Nephron (organoid): ENCODE results near the gene GPX5.
"Not testable (repeated sequence)": the region's sequence is repeated elsewhere in the genome, so short reads cannot be mapped to it uniquely, and the experiment has no call there.

Experiments used
- H3K27ac Mint-ChIP-seq, 3 experiments: 2 replicates each; pipeline ENCODE4 v1.8.0; 2020; ENCODE audit warnings: mixed read lengths in 3 of 3, mild to moderate bottlenecking in 2 of 3, moderate library complexity in 1 of 3
- H3K27me3 Mint-ChIP-seq: 2 replicates; pipeline ENCODE4 v1.8.0; 2021; ENCODE audit warnings: low read depth, mild to moderate bottlenecking, moderate library complexity, mixed read lengths
- H3K36me3 Mint-ChIP-seq: 2 replicates; pipeline ENCODE4 v1.8.0; 2020; ENCODE audit warnings: low read depth, mixed read lengths
- H3K4me1 Mint-ChIP-seq: 2 replicates; pipeline ENCODE4 v1.8.0; 2020; ENCODE audit warnings: mixed read lengths
- H3K4me3 Mint-ChIP-seq, 3 experiments: 2 replicates each; pipeline ENCODE4 v1.8.0; 2020; ENCODE audit warnings: mild to moderate bottlenecking in 3 of 3, mixed read lengths in 3 of 3, moderate library complexity in 2 of 3
- H3K9me3 Mint-ChIP-seq: 2 replicates; pipeline ENCODE4 v1.8.0; 2020; ENCODE audit warnings: mixed read lengths
- TF ChIP-seq, protein P1 (sequence below), 3 experiments: fragments of 200-600 bp; sonication (generic); IDR thresholded peaks; one replicate each; pipeline ENCODE4 v1.5.0; 2021; ENCODE audit warnings: antibody characterized with exemption in 3 of 3; ENCODE audit not compliant: unreplicated experiment in 3 of 3

GPX5 gene

DNA sequence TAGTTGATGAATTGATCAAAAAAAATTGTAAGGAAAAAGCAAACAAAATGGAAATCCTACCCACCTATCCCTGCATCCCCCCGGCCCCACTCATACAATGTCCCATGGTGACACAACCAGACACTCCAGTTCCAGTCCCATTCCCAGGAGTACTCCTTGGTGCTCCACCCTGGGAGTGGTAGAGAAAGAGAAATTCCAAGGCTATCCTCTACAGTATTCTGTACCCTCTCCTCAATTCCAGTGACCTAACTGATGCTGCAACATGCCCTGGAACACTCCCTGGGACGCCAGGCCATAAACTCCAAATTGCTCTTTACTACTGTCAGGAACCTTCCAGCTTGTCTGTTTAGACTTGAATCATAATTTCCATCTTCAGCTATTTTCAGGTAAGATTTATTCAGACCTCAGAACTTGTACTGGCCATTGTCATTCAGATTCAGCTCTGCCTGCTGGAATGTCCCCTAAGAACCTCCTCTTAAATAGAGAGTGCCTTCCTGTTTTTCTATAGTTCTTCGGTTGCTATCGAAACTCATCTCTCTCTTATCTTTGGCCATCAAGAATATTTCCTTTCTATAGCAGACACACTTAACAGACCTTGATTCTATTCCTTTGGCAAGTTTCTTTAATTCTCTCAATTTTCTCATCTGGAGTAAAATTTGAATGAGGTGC lies 18.7 kb upstream of the GPX5 start:
- Mint-ChIP-seq H3K4me1 (no peaks in the 10 kb centered on the region), H3K27ac (no peak overlapping the region), H3K27me3 (peaks cover 8% of the 10 kb centered on the region), H3K4me3 (no peak overlapping the region), H3K36me3 (no peaks in the 10 kb centered on the region), H3K9me3 (no peaks in the 10 kb centered on the region)
- TF ChIP-seq, protein P1, sequence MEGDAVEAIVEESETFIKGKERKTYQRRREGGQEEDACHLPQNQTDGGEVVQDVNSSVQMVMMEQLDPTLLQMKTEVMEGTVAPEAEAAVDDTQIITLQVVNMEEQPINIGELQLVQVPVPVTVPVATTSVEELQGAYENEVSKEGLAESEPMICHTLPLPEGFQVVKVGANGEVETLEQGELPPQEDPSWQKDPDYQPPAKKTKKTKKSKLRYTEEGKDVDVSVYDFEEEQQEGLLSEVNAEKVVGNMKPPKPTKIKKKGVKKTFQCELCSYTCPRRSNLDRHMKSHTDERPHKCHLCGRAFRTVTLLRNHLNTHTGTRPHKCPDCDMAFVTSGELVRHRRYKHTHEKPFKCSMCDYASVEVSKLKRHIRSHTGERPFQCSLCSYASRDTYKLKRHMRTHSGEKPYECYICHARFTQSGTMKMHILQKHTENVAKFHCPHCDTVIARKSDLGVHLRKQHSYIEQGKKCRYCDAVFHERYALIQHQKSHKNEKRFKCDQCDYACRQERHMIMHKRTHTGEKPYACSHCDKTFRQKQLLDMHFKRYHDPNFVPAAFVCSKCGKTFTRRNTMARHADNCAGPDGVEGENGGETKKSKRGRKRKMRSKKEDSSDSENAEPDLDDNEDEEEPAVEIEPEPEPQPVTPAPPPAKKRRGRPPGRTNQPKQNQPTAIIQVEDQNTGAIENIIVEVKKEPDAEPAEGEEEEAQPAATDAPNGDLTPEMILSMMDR (IDR thresholded peaks at IDR 0.05; ENCODE audit: unreplicated experiment in 3 of 3) = no peak

DNA sequence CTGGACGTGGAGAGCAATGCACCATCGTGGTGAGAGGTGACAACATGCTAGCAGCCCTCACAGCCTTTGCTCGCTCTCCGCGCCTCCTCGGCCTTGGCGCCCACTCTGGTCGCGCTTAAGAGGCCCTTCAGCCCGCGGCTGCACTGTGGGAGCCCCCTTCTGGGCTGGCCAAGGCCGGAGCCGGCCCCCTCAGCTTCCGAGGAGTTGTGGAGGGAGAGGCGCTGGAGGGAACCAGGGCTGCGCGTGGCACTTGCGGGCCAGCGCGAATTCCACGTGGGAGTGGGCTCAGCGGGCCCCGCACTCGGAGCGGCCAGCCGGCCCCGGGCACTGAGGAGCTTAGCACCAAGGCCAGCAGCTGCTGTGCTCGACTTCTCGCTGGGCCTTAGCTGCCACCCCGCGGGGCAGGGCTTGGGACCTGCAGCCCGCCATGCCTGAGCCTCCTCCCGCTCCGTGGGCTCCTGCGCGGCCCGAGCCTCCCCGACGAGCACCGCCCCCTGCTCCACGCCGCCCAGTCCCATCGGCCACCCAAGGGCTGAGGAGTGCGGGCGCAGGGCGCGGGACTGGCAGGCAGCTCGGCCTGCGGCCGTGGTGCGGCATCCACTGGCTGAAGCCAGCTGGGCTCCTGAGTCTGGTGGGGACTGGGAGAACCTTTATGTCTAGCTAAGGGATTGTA lies 13.9 kb upstream of the GPX5 start:
- H3K4me3 Mint-ChIP-seq = no peak overlapping the region
- no peak overlapping the region for H3K27ac Mint-ChIP-seq
- H3K36me3 Mint-ChIP-seq = no peaks in the 10 kb centered on the region

DNA sequence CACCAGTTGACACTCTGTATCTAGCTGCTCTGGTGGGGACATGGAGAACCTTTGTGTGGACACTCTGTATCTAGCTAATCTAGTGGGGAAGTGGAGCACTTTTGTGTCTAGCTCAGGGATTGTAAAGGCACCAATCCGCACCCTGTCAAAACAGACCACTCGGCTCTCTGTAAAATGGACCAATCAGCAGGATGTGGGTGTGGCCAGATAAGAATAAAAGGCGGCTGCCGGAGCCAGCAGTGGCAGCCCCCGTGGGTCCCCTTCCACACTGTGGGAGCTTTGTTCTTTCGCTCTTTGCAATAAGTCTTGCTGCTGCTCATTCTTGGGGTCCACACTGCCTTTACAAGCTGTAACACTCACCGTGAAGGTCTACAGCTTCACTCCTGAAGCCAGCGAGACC lies 13.3 kb upstream of the GPX5 start:
- H3K4me3 Mint-ChIP-seq, H3K4me1 Mint-ChIP-seq, H3K36me3 Mint-ChIP-seq, H3K27ac Mint-ChIP-seq, H3K9me3 Mint-ChIP-seq, H3K27me3 Mint-ChIP-seq: not testable (repeated sequence)

More for the DNA sequence above, 13.9 kb upstream of the GPX5 start:
- no peaks in the 10 kb centered on the region for H3K4me1 Mint-ChIP-seq
- H3K9me3 Mint-ChIP-seq = no peaks in the 10 kb centered on the region
- TF ChIP-seq, protein P1 (IDR thresholded peaks at IDR 0.05; ENCODE audit: unreplicated experiment in 3 of 3) = no peak
- H3K27me3 Mint-ChIP-seq = peaks cover 9% of the 10 kb centered on the region

DNA sequence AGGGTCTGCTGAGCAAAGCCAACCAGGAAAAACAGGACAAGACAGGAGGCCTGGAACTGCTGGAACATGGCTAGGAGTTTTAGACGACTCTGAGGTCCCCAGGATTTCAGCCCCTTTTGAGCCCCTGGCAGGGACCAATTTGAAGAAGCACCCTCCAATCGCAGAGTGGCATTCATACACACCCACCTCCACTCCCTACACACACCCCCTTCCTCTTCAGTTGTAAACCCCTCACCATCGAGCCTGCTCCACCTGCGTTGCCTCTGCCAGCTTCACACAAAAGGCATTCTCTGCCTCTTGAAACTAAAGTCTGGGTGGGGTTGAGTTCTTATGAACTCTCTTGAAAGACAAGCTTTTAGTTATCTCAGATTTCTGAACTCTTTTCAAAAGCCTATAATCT lies 10.0 kb upstream of the GPX5 start, which contains the start of gene GPX6:
GPX6 (minus strand) TSS at position 118 of the 400 bp plus-strand sequence; CDS start at position 68, 50 bp downstream.
- H3K36me3 Mint-ChIP-seq = no peaks in the 10 kb centered on the region
- no peaks in the 10 kb centered on the region for H3K9me3 Mint-ChIP-seq
- no peaks in the 10 kb centered on the region for H3K4me1 Mint-ChIP-seq
- peaks cover 19% of the 10 kb centered on the region for H3K27me3 Mint-ChIP-seq
- TF ChIP-seq, protein P1 (IDR thresholded peaks at IDR 0.05; ENCODE audit: unreplicated experiment in 3 of 3) = no peak
- no peak within 1 kb of the TSS for H3K4me3 Mint-ChIP-seq
- no peak within 1 kb of the TSS for H3K27ac Mint-ChIP-seq

DNA sequence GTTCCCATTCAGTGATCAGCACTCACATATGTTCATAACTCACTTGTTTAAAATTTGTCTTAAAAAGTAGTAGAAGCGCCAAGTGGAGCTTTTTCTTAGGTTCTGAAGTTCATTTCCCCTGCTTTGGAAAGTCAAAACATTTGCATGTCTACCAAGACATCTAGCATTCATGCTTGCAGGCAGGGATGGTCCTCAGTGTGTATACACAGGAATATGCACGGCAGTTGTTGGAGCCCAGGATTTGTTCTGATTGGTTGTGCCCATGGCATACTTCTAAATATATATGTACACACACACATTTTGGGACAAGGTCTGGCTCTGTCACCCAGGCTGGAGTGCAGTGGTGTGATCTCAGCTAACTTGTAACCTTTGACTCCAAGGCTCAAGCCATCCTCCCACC lies 7.7 kb upstream of the GPX5 start:
- TF ChIP-seq, protein P1 (IDR thresholded peaks at IDR 0.05; ENCODE audit: unreplicated experiment in 3 of 3) = no peak
- no peaks in the 10 kb centered on the region for H3K36me3 Mint-ChIP-seq
- no peak overlapping the region for H3K27ac Mint-ChIP-seq
- H3K27me3 Mint-ChIP-seq = peaks cover 33% of the 10 kb centered on the region
- peaks cover 8% of the 10 kb centered on the region for H3K4me1 Mint-ChIP-seq
- H3K9me3 Mint-ChIP-seq = no peaks in the 10 kb centered on the region
- H3K4me3 Mint-ChIP-seq = no peak overlapping the region

DNA sequence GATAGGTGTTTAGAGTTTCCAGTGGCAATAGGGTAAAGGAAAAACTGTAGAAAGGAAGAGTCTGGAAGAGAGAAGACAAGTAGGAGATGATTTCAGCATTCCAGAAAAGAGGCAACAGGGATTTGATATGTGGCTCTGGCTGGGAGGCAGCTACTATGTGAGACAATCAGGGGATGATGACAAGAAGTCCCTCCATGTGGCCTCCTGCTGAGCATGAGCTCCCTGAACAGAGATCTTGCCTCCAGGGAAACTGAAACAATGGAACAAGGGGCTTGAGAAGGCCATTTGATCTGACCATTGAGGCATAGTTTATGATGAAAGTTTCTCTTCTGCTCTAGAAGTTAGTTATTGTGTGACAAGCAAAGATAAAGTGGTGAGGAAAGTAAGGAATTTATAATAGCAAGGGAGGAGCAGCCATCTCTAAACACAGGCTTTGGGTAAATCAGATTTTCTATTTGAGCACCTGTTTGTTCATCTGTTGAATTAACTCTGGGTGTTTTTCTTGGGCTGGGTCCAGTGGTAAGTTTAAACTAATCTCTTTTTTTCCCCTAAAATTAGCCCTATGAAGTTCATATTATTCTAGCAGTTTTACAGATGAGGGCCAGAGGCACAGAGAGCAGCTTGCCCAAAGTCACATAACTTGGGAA lies 3.0 kb upstream of the GPX5 start:
- Mint-ChIP-seq H3K27ac (peak overlapping the region in 1 of 3 experiments; percentile 3), H3K27me3 (peaks cover 28% of the 10 kb centered on the region), H3K36me3 (no peaks in the 10 kb centered on the region), H3K4me1 (peaks cover 14% of the 10 kb centered on the region), H3K4me3 (no peak overlapping the region), H3K9me3 (no peaks in the 10 kb centered on the region)
- TF ChIP-seq, protein P1 (IDR thresholded peaks at IDR 0.05; ENCODE audit: unreplicated experiment in 3 of 3) = no peak
